NCI-H1092 treated with DMSO at 0.1 percent for 48 hours (cell line): ENCODE results near the gene RPP30.

Experiments
- DNase-seq: peaks from one replicate; lab custom pipeline; 2025; lab: John Stamatoyannopoulos, UW

Gene RPP30

GRCh38 chr10:90944749-90945148 lies 73.0 kb downstream of the RPP30 start:
- no peak for DNase-seq

GRCh38 chr10:90945491-90946070 lies 73.8 kb downstream of the RPP30 start:
- no peak for DNase-seq

GRCh38 chr10:90947030-90947960 lies 75.5 kb downstream of the RPP30 start:
- DNase-seq = no peak
